Measurements from ENCODE around the gene EFNB1.

The EFNB1 gene

GRCh38 chrX:68883800-68884199 is 55.0 kb downstream of the EFNB1 start:
- no peak for DNase-seq (ENCODE audit: low read depth)

GRCh38 chrX:68889249-68889648 is 60.4 kb downstream of the EFNB1 start:
- DNase-seq (ENCODE audit: low read depth), result no peak

Measured in stromal cell of bone marrow (primary cell).